K562 (cell line): ENCODE measurements around the gene YES1. TPM values are rescaled to one million over a fixed set of nuclear protein-coding genes. Genes with fewer than 3 reads are reported as not detected.

Experiments used
- ATAC-seq: fragments of 200-7000 bp; cut with Tn5 transposase; 3 replicates; pipeline ENCODE4 v1.9.1; 2020; ENCODE audit warnings: moderate library complexity
- BruUV-seq: library from RNA; stranded (reverse); fragments of 400-500 nt; replicated peaks from 2 replicates; lab custom pipeline; 2021; lab: Mats Ljungman, UMichigan
- CTCF ChIA-PET: fragments of 300-600 bp; formaldehyde crosslinking; extraction: SDS; loops from one replicate; lab custom pipeline; 2021; ENCODE audit warnings: low intra/inter-chr PET ratio; lab: Yijun Ruan, JAX
- POLR2A ChIA-PET: fragments of 300-600, 350-650 bp; sonication (Branson Sonifier 250); formaldehyde crosslinking; extraction: SDS; loops from one replicate; lab custom pipeline; 2021; ENCODE audit warnings: antibody characterized with exemption, inconsistent platforms; lab: Yijun Ruan, JAX
- DNase-seq, 4 experiments: peaks; one replicate each; pipeline versions ENCODE4 v3.0.0 to v3.0.0-alpha.2; 2011 to 2018; ENCODE audit warnings: low spot score in 3 of 4, mixed read lengths in 3 of 4; ENCODE audit errors: extremely low read depth in 1 of 4
- FAIRE-seq: peaks from 2 replicates; lab custom pipeline; 2011; peaks lifted over from hg19 to GRCh38; lab: Jason Lieb, UNC
- H2AFZ ChIP-seq: 2 replicates; pipeline ENCODE4 v1.6.0; 2011; ENCODE audit warnings: low read depth, low read length, control low read depth, inconsistent platforms
- H3K27ac ChIP-seq: fragments of 200-600 bp; 3 replicates; pipeline ENCODE4 v1.8.0; 2011; ENCODE audit warnings: low read depth, mild to moderate bottlenecking, control low read depth, inconsistent platforms, low read length, moderate library complexity, mixed read lengths; ENCODE audit errors: extremely low read depth
- H3K27me3 ChIP-seq, 2 experiments: fragments of 300-600 bp in 1 of 2; 2 replicates in 1 of 2; 3 replicates in 1 of 2; pipeline versions ENCODE4 v1.6.0 to v1.8.0; 2011; ENCODE audit warnings: inconsistent platforms in 2 of 2, low read length in 2 of 2, mild to moderate bottlenecking in 1 of 2, mixed read lengths in 1 of 2, moderate library complexity in 1 of 2; ENCODE audit not compliant: control insufficient read depth in 2 of 2, insufficient read depth in 2 of 2
- H3K36me3 ChIP-seq: fragments of 300-600 bp; 3 replicates; pipeline ENCODE4 v1.8.0; 2011; ENCODE audit warnings: mild to moderate bottlenecking, low read length, inconsistent platforms; ENCODE audit not compliant: control insufficient read depth, insufficient read depth
- H3K4me1 ChIP-seq, 2 experiments: fragments of 200-600 bp in 1 of 2; replicated peaks in 1 of 2; 2 replicates in 1 of 2; 3 replicates in 1 of 2; pipeline versions ENCODE4 v1.5.1 to v1.8.0; 2011; ENCODE audit warnings: inconsistent platforms in 2 of 2, low read length in 2 of 2, mild to moderate bottlenecking in 1 of 2, mixed read lengths in 1 of 2, moderate library complexity in 1 of 2; ENCODE audit not compliant: control insufficient read depth in 2 of 2, insufficient read depth in 2 of 2
- H3K4me2 ChIP-seq: 2 replicates; pipeline ENCODE4 v1.6.1; 2011; ENCODE audit warnings: low read length, control low read depth, inconsistent platforms, mixed read lengths; ENCODE audit not compliant: insufficient read depth
- H3K4me3 ChIP-seq: fragments of 200-600 bp; sonication (generic), shearing (Covaris generic); 2 replicates; pipeline ENCODE4 v1.5.1; 2016; ENCODE audit warnings: control low read depth, inconsistent platforms
- H3K79me2 ChIP-seq: fragments of 200-600 bp; 3 replicates; pipeline ENCODE4 v1.8.0; 2011; ENCODE audit warnings: low read length, inconsistent platforms; ENCODE audit not compliant: control insufficient read depth, insufficient read depth
- H3K9ac ChIP-seq, 2 experiments: 2 replicates each; pipeline versions ENCODE4 v1.6.0 to v1.6.1; 2011; ENCODE audit warnings: low read depth in 2 of 2, low read length in 2 of 2, control low read depth in 1 of 2, inconsistent platforms in 1 of 2, mild to moderate bottlenecking in 1 of 2, mixed read lengths in 1 of 2; ENCODE audit not compliant: insufficient read depth in 1 of 2
- H3K9me1 ChIP-seq: one replicate; pipeline ENCODE4 v1.6.0; 2011; ENCODE audit warnings: inconsistent platforms, mild to moderate bottlenecking, low read length, moderate library complexity; ENCODE audit not compliant: control insufficient read depth, insufficient read depth
- H3K9me3 ChIP-seq: replicated peaks from 2 replicates; pipeline ENCODE4 v1.5.1; 2011; ENCODE audit warnings: low read depth, low read length, inconsistent platforms; ENCODE audit not compliant: control insufficient read depth, insufficient read depth
- H4K20me1 ChIP-seq: replicated peaks from 2 replicates; pipeline ENCODE4 v1.6.1; 2011; ENCODE audit warnings: low read length, inconsistent platforms, mixed read lengths; ENCODE audit not compliant: control insufficient read depth, insufficient read depth
- ARID1B ChIP-seq: fragments of 450-650 bp; IDR thresholded peaks from 2 replicates; pipeline ENCODE4 v1.6.1; 2016; ENCODE audit warnings: antibody characterized with exemption, mild to moderate bottlenecking, inconsistent platforms
- BRF1 ChIP-seq: IDR thresholded peaks from 3 replicates; pipeline ENCODE4 v1.6.1; 2011; ENCODE audit warnings: borderline replicate concordance, mild to moderate bottlenecking; ENCODE audit not compliant: insufficient read length; ENCODE audit errors: extremely low read depth
- CBFA2T2 ChIP-seq: fragments of 450-650 bp; conservative IDR thresholded peaks from 2 replicates; pipeline ENCODE4 v1.6.1; 2017; ENCODE audit warnings: mild to moderate bottlenecking
- CREM ChIP-seq: IDR thresholded peaks from 2 replicates; pipeline ENCODE4 v1.6.1; 2014; ENCODE audit warnings: antibody characterized with exemption, low read depth
- ESRRA ChIP-seq: fragments of 450-650 bp; IDR thresholded peaks from 2 replicates; pipeline ENCODE4 v1.6.1; 2014; ENCODE audit warnings: low read depth, mild to moderate bottlenecking, moderate library complexity, borderline replicate concordance
- ETV6 ChIP-seq, 3 experiments: fragments of 150-350 bp in 1 of 3; sonication (generic) in 1 of 3; formaldehyde crosslinking in 1 of 3; IDR thresholded peaks; 2 replicates each; pipeline versions ENCODE4 v1.6.1 to v1.8.0; 2014 to 2022; ENCODE audit warnings: borderline replicate concordance in 2 of 3, low read depth in 2 of 3, antibody characterized with exemption in 1 of 3, low read length in 1 of 3, mild to moderate bottlenecking in 1 of 3, missing genetic modification reagents in 1 of 3
- HDAC3 ChIP-seq: fragments of 450-650 bp; IDR thresholded peaks from 2 replicates; pipeline ENCODE4 v1.6.1; 2018; ENCODE audit warnings: borderline replicate concordance, mild to moderate bottlenecking, moderate library complexity; ENCODE audit not compliant: partially characterized antibody
- RBBP5 ChIP-seq: fragments of 200-600 bp; sonication (generic); IDR thresholded peaks from 2 replicates; pipeline ENCODE4 v1.6.1; 2012; ENCODE audit warnings: borderline replicate concordance, mild to moderate bottlenecking, low read length, control low read depth, inconsistent platforms; ENCODE audit not compliant: insufficient read depth, poor library complexity, severe bottlenecking
- RBM25 ChIP-seq: fragments of 200-400 bp; formaldehyde crosslinking; IDR thresholded peaks from 2 replicates; pipeline ENCODE4 v1.6.1; 2018; ENCODE audit warnings: low read length, low read depth, moderate library complexity; ENCODE audit not compliant: severe bottlenecking
- STAG1 ChIP-seq: sonication (generic); formaldehyde crosslinking; IDR thresholded peaks from 2 replicates; pipeline ENCODE4 v1.5.0; 2020; ENCODE audit warnings: missing genetic modification reagents, borderline replicate concordance
- TGIF2 ChIP-seq: sonication (generic); formaldehyde crosslinking; IDR thresholded peaks from 2 replicates; pipeline ENCODE4 v1.8.1; 2022; ENCODE audit warnings: mild to moderate bottlenecking, missing genetic modification reagents, moderate library complexity
- THRAP3 ChIP-seq: fragments of 450-650 bp; IDR thresholded peaks from 2 replicates; pipeline ENCODE4 v1.6.1; 2016; ENCODE audit warnings: mild to moderate bottlenecking, inconsistent platforms, borderline replicate concordance
- TRIM28 ChIP-seq: fragments of 450-650 bp; IDR thresholded peaks from 2 replicates; pipeline ENCODE4 v1.6.1; 2017
- ZNF175 ChIP-seq: fragments of 200-800 bp; sonication (Bioruptor generic); IDR thresholded peaks from 2 replicates; pipeline ENCODE4 v1.6.1; 2016; ENCODE audit warnings: low read depth, mild to moderate bottlenecking, missing genetic modification characterization, missing compliant biosample characterization
- WGBS: fragments of 100-300 bp; shearing (Covaris generic); methylation state at CpG from one replicate; pipeline ENCODE4 v1.1.6; 2016; ENCODE audit warnings: low coverage, mixed read lengths; ENCODE audit not compliant: insufficient coverage; ENCODE audit errors: missing lambda C conversion rate; 5-methylcytosine and 5-hydroxymethylcytosine counted together
- in situ Hi-C: fragments of 300-500 bp; cut with MboI; formaldehyde crosslinking; loops from 4 replicates; pipeline ENCODE4 v1.15.0; 2018; ENCODE audit warnings: inconsistent platforms, mixed read lengths
- intact Hi-C: fragments of 100-400 bp; cut with micrococcal nuclease; formaldehyde crosslinking; loops from 2 replicates; pipeline ENCODE4 v1.14.2; 2022
- polyA plus RNA-seq, 8 experiments: library from polyadenylated mRNA; depleted of rRNA in 4 of 8; stranded (reverse) in 5 of 8; unstranded in 3 of 8; fragments of >200 nt; fragmentation: Nextera tagmentation in 2 of 8; fragmentation: Illumina TruSeq in 1 of 8; extraction: Ambion mirVana in 2 of 8; extraction: Trizol in 1 of 8; gene quantifications; 2 replicates each; pipeline versions ENCODE4 v1.2.1 to v1.2.3, GENCODE V29; 2011 to 2014; ENCODE audit warnings: inconsistent platforms in 1 of 8, missing spikeins in 1 of 8
- total RNA-seq, 7 experiments: library from RNA; depleted of rRNA in 6 of 7; stranded (reverse); fragments of >200 nt in 6 of 7; fragmentation: Illumina TruSeq in 2 of 7; extraction: Trizol in 2 of 7; gene quantifications; 2 replicates each; pipeline versions ENCODE4 v1.2.1 to v1.2.3, GENCODE V29; 2011 to 2021; ENCODE audit warnings: low replicate concordance in 1 of 7
- TF ChIP-seq, protein P1 (sequence below): sonication (generic); formaldehyde crosslinking; IDR thresholded peaks from 2 replicates; pipeline ENCODE4 v1.9.0; 2022; ENCODE audit warnings: mild to moderate bottlenecking, missing genetic modification reagents
- TF ChIP-seq, protein P2 (sequence below): fragments of 450-650 bp; IDR thresholded peaks from one replicate; pipeline ENCODE4 v1.6.1; 2018; ENCODE audit warnings: mild to moderate bottlenecking, moderate library complexity; ENCODE audit not compliant: partially characterized antibody
- TF ChIP-seq, protein P3 (sequence below), 2 experiments: fragments of 250-450 bp in 1 of 2; fragments of 450-650 bp in 1 of 2; sonication (Bioruptor Pico) in 1 of 2; IDR thresholded peaks; 2 replicates each; pipeline versions ENCODE4 v1.6.1 to v1.8.0; 2016 to 2021; ENCODE audit warnings: mild to moderate bottlenecking in 2 of 2, moderate library complexity in 2 of 2, missing compliant biosample characterization in 1 of 2, missing genetic modification characterization in 1 of 2

YES1 gene
- total and polyA plus RNA-seq, 9 of the 15 experiments (the other 6 are each of a cell fraction or from before 2014, with no cell fraction given), result 37.2 to 115 (median 77.7) TPM

DNA sequence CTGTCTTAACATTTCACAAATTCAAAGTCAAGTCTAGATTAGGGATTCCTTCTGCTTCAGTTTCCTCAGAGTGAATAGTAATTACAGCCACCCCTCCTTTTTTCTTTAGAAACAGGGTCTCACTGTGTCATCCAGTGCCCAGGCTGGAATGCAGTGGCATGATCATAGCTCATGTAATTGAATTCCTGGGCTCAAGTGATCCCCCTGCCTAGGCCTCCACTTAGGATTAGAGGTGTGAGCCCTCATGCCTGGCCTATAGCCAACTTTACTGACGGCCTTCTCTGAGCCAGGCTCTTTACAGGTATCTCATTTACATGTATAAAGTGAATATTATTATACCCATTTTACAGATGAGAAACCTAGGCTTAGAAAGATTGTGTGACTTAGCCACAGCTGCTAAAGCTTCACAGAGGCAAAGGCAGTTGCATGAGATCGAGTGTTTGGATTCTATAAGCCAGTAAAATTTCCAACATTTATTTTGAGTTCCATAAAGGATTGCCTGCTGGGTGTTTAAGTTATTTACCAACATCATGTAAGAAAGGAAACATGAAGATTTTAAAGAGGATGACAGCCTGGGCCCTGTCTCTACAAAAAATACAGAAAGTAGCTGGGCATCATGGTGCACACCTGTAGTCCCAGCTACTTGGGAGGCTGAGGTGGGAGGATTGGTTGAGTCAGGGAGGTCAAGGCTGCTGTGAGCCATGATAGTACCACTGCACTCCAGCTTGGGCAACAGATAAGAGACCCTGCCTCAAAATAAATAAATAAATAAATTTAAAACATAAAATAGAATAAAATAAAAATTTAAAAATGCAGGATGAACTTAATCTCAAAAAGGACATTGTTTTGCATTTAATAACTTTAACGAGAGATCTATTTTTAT is 101.4 kb downstream of the YES1 start:
- peaks cover 57% of the 10 kb centered on the region for H3K79me2 ChIP-seq
- TF ChIP-seq TRIM28 (no peak), TGIF2 (CRISPR knock-in tag) (no peak), CREM (no peak), ZNF175 (no peak), ESRRA (no peak), RBBP5 (peak; percentile 7), HDAC3 (no peak), THRAP3 (no peak; the same call in 1 of the 2 replicates), ARID1B (peak; percentile 41; the same call in 1 of the 2 replicates), ETV6 (IDR thresholded peaks at IDR 0.05; ENCODE audit: borderline replicate concordance in 1 of 2, low read depth in 2 of 2, low read length in 1 of 2) (no peak), ETV6 (CRISPR knock-in tag; IDR thresholded peaks at IDR 0.05; ENCODE audit: borderline replicate concordance) (no peak), RBM25 (peak; percentile 83), STAG1 (no peak), CBFA2T2 (peak; percentile 57), BRF1 (no peak)
- TF ChIP-seq, protein P1, sequence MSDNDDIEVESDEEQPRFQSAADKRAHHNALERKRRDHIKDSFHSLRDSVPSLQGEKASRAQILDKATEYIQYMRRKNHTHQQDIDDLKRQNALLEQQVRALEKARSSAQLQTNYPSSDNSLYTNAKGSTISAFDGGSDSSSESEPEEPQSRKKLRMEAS (CRISPR knock-in tag), result no peak
- TF ChIP-seq, protein P2, sequence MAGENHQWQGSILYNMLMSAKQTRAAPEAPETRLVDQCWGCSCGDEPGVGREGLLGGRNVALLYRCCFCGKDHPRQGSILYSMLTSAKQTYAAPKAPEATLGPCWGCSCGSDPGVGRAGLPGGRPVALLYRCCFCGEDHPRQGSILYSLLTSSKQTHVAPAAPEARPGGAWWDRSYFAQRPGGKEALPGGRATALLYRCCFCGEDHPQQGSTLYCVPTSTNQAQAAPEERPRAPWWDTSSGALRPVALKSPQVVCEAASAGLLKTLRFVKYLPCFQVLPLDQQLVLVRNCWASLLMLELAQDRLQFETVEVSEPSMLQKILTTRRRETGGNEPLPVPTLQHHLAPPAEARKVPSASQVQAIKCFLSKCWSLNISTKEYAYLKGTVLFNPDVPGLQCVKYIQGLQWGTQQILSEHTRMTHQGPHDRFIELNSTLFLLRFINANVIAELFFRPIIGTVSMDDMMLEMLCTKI, result no peak
- TF ChIP-seq, protein P3, sequence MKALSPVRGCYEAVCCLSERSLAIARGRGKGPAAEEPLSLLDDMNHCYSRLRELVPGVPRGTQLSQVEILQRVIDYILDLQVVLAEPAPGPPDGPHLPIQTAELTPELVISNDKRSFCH (CRISPR knock-in tag; IDR thresholded peaks at IDR 0.05), result no peak
- TF ChIP-seq, protein P3 (tag; IDR thresholded peaks at IDR 0.05), result no peak

More for the DNA sequence above, 101.4 kb downstream of the YES1 start:
- ATAC-seq (no peak), DNase-seq (peak in 1 of 4 experiments; percentile 51), FAIRE-seq (no peak)
- ChIA-PET CTCF (no interaction called here), POLR2A (interaction anchor here (0.7 to 2.1 kb wide), 8 partner anchors 9 to 131 kb away, joined by 3 to 10 read pairs (median 5); partner anchors contain the start of gene TYMS)
- Histone ChIP-seq H2AFZ (0 out of 2 replicates have a peak overlapping the region, but pooled peaks have one; percentile 77), H3K4me3 (peak overlapping the region; percentile 63), H3K9me3 (no peaks in the 10 kb centered on the region), H4K20me1 (no peaks in the 10 kb centered on the region), H3K27ac (peak overlapping the region; percentile 88), H3K27me3 (no peaks in the 10 kb centered on the region), H3K9ac (peak overlapping the region in 1 of 2 experiments; percentile 97; a peak in 2 of 4 replicates), H3K4me2 (peak overlapping the region; percentile 98), H3K9me1 (no peaks in the 10 kb centered on the region), H3K36me3 (peaks cover 38% of the 10 kb centered on the region), H3K4me1 (peaks cover 7 to 10% of the 10 kb centered on the region in 2 experiments; a peak in 3 of 5 replicates)
- 16% methylated on average over 3 of the region's 3 CpGs for WGBS
- intact Hi-C loops (no loop called here), in situ Hi-C loops (no loop called here)
- BruUV-seq, result no TSS peak
